ENCODE data around the gene PXDC1.
"Not testable (repeated sequence)": the region's sequence is repeated elsewhere in the genome, so short reads cannot be mapped to it uniquely, and the experiment has no call there.

The PXDC1 gene

DNA sequence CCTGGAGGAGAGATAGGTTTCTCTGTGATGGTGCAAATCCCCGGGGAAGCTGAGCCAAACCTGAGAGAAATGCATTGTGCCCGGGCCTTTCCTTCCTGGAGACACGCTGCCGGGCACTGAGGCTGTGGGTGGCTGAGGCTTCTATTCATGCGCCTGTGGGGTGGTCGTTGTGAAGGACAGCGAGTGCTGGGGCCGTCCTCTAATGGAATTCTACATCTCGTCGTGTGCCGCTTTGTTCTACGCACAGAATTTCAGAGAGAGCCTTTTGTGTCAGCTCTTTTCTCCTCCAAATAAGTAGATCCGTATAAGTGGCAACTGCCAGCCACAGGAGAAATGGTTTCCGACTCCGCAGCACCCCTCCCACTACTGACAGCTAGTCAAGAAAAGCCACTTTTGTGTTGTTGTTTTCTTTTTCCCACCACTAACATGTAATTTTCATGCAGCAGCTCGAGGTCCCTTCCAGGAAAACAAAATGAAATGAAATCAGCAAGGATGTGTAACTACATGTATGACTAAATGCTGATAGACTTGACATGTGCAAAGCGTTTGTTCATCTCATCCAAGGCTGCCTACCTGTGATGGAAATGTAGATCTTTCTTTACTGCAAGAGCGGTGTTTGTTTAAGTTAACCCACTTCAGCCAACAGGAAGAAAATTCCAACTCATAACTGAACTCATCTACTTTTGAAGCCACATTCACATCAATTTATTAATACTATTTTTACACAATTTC, 26.4 kb upstream of the PXDC1 start:
- H3K4me3 Mint-ChIP-seq = no peak overlapping the region
- ATAC-seq (replicated peaks; ENCODE audit: extremely low read depth, poor library complexity, severe bottlenecking) = no peak

DNA sequence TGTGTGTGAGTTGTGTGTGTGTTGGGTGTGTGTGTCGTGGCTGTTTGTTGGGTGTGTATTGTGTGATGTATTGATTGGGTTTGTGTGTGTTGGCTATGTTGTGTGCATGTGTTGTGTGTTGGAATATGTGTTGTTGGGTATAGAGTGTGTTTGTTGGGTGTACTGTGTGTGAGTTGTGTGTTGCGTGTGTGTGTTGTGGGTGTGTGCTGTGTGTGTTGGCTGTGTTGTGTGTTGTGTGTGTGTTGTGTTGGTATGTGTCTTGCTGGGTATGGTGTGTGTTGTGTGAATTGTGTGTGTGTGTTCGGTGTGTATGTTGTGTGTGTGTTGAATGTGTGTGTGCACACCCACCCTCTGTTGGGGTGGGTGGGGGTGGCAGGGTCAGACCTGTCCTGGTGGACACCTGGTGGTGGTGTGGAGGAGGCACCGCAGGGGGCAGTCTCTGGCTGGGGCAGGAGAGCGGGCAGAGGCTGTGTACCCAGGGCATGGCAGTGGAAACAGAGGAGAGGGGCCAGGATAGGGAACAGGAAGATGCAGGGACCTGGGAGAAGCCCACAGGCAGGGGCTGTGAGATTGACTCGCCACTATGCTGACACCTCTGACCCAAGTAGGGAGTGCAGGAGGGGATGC, 25.5 kb upstream of the PXDC1 start:
- DNase-seq (ENCODE audit: low spot score in 2 of 2) = no peak
- H3K27me3 Mint-ChIP-seq = peaks cover 24% of the 10 kb centered on the region
- H3K4me3 Mint-ChIP-seq = no peak overlapping the region
- no peak for ATAC-seq (replicated peaks; ENCODE audit: extremely low read depth, poor library complexity, severe bottlenecking)
- H3K27ac Mint-ChIP-seq (ENCODE audit: low read depth) = no peak overlapping the region
- H3K4me1 Mint-ChIP-seq = no peaks in the 10 kb centered on the region
- no peaks in the 10 kb centered on the region for H3K9me3 Mint-ChIP-seq
- no peaks in the 10 kb centered on the region for H3K36me3 Mint-ChIP-seq (ENCODE audit: insufficient read depth)

More for the DNA sequence above, 26.4 kb upstream of the PXDC1 start:
- H3K9me3 Mint-ChIP-seq = no peaks in the 10 kb centered on the region
- peaks cover 24% of the 10 kb centered on the region for H3K27me3 Mint-ChIP-seq
- H3K4me1 Mint-ChIP-seq = no peaks in the 10 kb centered on the region
- no peaks in the 10 kb centered on the region for H3K36me3 Mint-ChIP-seq (ENCODE audit: insufficient read depth)
- H3K27ac Mint-ChIP-seq (ENCODE audit: low read depth) = no peak overlapping the region
- DNase-seq (ENCODE audit: low spot score in 2 of 2) = no peak

GRCh38 chr6:3775847-3776246, 24.3 kb upstream of the PXDC1 start:
- Mint-ChIP-seq H3K9me3 (no peaks in the 10 kb centered on the region), H3K4me1 (no peaks in the 10 kb centered on the region), H3K36me3 (ENCODE audit: insufficient read depth) (no peaks in the 10 kb centered on the region), H3K27me3 (peaks cover 26% of the 10 kb centered on the region), H3K4me3 (no peak overlapping the region), H3K27ac (ENCODE audit: low read depth) (no peak overlapping the region)
- no peak for ATAC-seq (replicated peaks; ENCODE audit: extremely low read depth, poor library complexity, severe bottlenecking)
- no peak for DNase-seq (ENCODE audit: low spot score in 2 of 2)

DNA sequence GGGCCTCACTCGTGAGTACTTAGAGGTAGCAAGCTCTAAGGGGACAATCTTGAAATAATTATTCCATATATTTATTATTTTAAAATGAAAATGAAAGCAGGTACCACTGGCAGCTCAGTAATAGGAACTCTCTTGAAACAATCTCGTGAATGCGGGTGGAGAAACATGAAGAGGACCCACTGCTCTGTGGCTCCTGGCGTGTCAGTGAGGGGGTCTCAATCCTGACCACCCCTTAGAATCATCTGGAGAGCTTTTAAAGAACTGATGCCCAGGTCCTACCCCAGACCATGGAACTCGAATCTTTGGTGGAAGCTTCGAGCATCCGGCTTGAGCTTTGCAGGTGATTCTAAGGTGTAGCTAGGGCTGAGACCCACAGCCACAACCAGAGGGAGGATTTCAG, 23.9 kb upstream of the PXDC1 start:
- no peak for ATAC-seq (replicated peaks; ENCODE audit: extremely low read depth, poor library complexity, severe bottlenecking)
- Mint-ChIP-seq H3K36me3 (ENCODE audit: insufficient read depth) (no peaks in the 10 kb centered on the region), H3K27me3 (peaks cover 29% of the 10 kb centered on the region), H3K27ac (ENCODE audit: low read depth) (no peak overlapping the region), H3K4me1 (no peaks in the 10 kb centered on the region), H3K4me3 (no peak overlapping the region), H3K9me3 (no peaks in the 10 kb centered on the region)
- no peak for DNase-seq (ENCODE audit: low spot score in 2 of 2)

GRCh38 chr6:3773678-3774298, 22.3 kb upstream of the PXDC1 start:
- no peak for ATAC-seq (replicated peaks; ENCODE audit: extremely low read depth, poor library complexity, severe bottlenecking)
- no peak overlapping the region for H3K27ac Mint-ChIP-seq (ENCODE audit: low read depth)
- no peak overlapping the region for H3K4me3 Mint-ChIP-seq
- H3K36me3 Mint-ChIP-seq (ENCODE audit: insufficient read depth) = no peaks in the 10 kb centered on the region
- H3K4me1 Mint-ChIP-seq = no peaks in the 10 kb centered on the region
- peaks cover 36% of the 10 kb centered on the region for H3K27me3 Mint-ChIP-seq
- no peak for DNase-seq (ENCODE audit: low spot score in 2 of 2)
- H3K9me3 Mint-ChIP-seq = no peaks in the 10 kb centered on the region

DNA sequence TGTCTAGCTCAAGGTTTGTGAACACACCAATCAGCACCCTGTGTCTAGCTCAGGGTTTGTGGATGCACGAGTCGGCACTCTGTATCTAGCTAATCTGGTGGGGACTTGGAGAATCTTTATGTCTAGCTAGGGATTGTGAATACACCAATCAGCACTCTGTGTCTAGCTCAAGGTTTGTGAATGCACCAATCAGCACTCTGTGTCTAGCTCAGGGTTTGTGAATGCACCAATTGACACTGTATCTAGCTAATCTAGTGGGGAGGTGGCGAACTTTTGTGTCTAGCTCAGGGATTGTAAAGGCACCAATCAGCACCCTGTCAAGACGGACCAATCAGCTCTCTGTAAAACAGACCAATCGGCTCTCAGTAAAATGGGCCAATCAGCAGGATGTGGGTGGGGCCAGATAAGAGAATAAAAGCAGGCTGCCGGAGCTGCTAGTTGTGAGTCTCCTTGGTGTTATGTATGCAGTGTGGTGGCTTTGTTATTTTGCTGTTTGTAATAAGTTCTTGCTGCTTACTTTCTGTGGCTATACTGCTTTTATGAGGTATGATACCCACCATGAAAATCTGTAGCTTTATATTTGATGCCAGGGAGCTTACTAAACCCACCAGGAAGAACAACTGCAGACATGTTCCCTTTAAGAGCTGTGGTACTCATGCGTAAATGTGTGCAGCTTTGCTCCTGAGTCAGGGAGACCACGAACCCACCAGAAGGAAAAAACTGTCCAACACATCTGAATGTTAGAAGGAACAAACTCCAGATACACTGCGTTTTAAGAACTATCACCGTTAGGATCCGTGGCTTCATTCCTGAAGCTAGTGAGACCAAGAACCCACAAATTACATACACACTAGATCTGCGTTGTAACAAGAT, 20.9 kb upstream of the PXDC1 start:
- H3K4me3 Mint-ChIP-seq; DNase-seq (ENCODE audit: low spot score in 2 of 2); H3K9me3 Mint-ChIP-seq; H3K36me3 Mint-ChIP-seq (ENCODE audit: insufficient read depth); H3K4me1 Mint-ChIP-seq; ATAC-seq (replicated peaks; ENCODE audit: extremely low read depth, poor library complexity, severe bottlenecking); H3K27ac Mint-ChIP-seq (ENCODE audit: low read depth): not testable (repeated sequence)
- H3K27me3 Mint-ChIP-seq = peaks cover 46% of the 10 kb centered on the region

DNA sequence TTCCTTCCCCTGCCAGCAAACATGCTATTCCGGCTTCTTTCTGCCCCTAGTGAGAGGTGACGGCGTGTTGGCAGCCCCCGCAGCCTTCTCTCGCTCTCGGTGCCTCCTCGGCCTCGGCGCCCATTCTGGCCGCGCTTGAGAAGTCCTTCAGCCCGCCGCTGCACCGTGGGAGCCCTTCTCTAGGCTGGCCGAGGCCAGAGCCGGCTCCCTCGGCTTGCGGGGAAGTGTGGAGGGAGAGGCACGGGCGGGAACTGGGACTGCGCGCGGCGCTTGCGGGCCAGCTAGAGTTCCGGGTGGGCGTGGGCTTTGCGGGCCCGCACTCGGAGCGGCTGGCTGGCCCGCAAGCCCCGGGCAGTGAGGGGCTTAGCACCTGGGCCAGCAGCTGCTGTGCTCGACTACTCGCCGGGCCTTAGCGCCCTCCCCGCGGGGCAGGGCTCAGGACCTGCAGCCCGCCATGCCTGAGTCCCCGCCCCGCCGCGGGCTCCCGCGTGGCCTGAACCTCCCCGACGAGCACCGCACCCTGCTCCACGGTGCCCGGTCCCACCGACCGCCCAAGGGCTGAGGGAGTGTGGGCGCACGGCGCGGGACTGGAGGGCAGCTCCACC, 20.0 kb upstream of the PXDC1 start:
- DNase-seq (ENCODE audit: low spot score in 2 of 2) (no peak), ATAC-seq (replicated peaks; ENCODE audit: extremely low read depth, poor library complexity, severe bottlenecking) (no peak)
- peaks cover 46% of the 10 kb centered on the region for H3K27me3 Mint-ChIP-seq
- no peak overlapping the region for H3K27ac Mint-ChIP-seq (ENCODE audit: low read depth)
- H3K4me3 Mint-ChIP-seq = no peak overlapping the region
- no peaks in the 10 kb centered on the region for H3K4me1 Mint-ChIP-seq
- no peaks in the 10 kb centered on the region for H3K9me3 Mint-ChIP-seq
- no peaks in the 10 kb centered on the region for H3K36me3 Mint-ChIP-seq (ENCODE audit: insufficient read depth)

DNA sequence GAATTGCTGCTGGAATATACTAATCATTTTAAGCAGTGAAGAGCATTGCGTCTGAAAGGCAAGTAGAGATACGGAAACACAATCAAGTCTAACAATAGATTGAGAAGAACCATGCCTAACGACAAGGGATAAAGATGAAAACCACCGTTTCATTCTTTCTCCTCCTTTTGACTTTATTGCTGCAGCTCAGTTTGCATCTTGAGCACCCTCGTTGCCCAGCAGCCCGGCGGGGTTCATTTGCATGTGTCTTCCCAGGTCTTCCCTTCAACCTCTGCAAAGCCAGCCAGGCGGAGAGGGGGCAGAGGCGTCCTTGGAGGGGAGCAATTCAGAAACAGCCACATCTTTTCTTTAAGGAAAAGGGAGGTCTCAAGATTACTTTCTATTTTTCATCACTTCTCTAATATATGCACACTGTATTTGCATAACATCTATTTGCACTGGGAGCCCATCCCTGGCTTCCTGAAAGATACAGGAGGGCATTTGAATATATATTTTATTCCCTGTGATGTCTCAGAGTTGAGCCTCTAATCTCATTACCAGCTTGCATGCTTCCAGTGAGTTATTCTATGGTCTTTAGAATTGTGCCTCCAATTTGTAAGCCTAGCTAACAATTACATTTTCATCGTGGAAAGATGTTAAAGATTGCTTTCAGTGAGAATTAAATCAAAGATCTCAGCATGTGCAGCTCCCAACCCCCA, 18.7 kb upstream of the PXDC1 start:
- Mint-ChIP-seq H3K36me3 (ENCODE audit: insufficient read depth) (no peaks in the 10 kb centered on the region), H3K27ac (ENCODE audit: low read depth) (no peak overlapping the region), H3K4me1 (no peaks in the 10 kb centered on the region), H3K27me3 (peaks cover 56% of the 10 kb centered on the region), H3K9me3 (no peaks in the 10 kb centered on the region), H3K4me3 (no peak overlapping the region)
- DNase-seq (ENCODE audit: low spot score in 2 of 2) (no peak), ATAC-seq (replicated peaks; ENCODE audit: extremely low read depth, poor library complexity, severe bottlenecking) (no peak)

DNA sequence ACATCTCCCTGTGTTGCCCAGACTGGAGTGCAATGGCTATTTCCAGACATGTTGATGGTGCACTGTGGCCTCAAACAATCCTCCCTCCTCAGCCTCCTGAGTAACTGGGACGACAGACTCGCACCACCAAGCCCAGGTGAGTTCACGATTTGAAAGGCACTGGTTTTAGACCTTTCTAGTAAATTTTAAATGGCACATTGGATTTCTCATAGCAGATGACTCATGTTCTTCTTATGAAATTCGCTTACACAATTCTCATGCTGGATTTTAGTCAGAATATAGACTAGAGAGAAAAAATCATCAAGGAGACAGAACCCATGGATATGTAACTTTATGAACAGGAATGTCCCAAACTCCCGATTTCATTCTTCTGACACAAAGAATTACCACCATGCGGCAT, 18.1 kb upstream of the PXDC1 start:
- no peak for DNase-seq (ENCODE audit: low spot score in 2 of 2)
- ATAC-seq (replicated peaks; ENCODE audit: extremely low read depth, poor library complexity, severe bottlenecking) = no peak
- Mint-ChIP-seq H3K27me3 (peaks cover 61% of the 10 kb centered on the region), H3K4me1 (no peaks in the 10 kb centered on the region), H3K27ac (ENCODE audit: low read depth) (no peak overlapping the region), H3K9me3 (no peaks in the 10 kb centered on the region), H3K4me3 (no peak overlapping the region), H3K36me3 (ENCODE audit: insufficient read depth) (no peaks in the 10 kb centered on the region)

GRCh38 chr6:3768502-3768901, 17.0 kb upstream of the PXDC1 start:
- Mint-ChIP-seq H3K27ac (ENCODE audit: low read depth) (no peak overlapping the region), H3K36me3 (ENCODE audit: insufficient read depth) (no peaks in the 10 kb centered on the region), H3K4me3 (no peak overlapping the region), H3K4me1 (no peaks in the 10 kb centered on the region), H3K27me3 (peaks cover 61% of the 10 kb centered on the region), H3K9me3 (no peaks in the 10 kb centered on the region)
- no peak for ATAC-seq (replicated peaks; ENCODE audit: extremely low read depth, poor library complexity, severe bottlenecking)
- no peak for DNase-seq (ENCODE audit: low spot score in 2 of 2)

DNA sequence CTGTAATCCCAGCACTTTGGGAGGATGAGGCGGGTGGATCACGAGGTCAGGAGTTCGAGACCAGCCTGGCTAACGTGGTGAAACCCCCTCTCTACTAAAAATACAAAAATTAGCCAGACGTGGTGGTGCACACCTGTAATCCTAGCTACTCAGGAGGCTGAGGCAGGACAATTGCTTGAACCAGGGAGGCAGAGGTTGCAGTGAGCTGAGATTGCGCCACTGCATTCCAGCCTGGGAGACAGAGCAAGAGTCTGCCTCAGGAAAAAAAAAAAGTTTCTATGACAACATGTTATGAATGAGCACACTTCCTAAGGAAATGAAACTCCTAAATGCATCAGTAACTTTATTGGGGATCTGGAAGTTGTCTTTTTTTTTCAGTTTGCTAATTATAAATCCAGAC, 16.0 kb upstream of the PXDC1 start:
- peaks cover 61% of the 10 kb centered on the region for H3K27me3 Mint-ChIP-seq
- H3K36me3 Mint-ChIP-seq (ENCODE audit: insufficient read depth); H3K27ac Mint-ChIP-seq (ENCODE audit: low read depth); H3K4me3 Mint-ChIP-seq; ATAC-seq (replicated peaks; ENCODE audit: extremely low read depth, poor library complexity, severe bottlenecking); H3K4me1 Mint-ChIP-seq; DNase-seq (ENCODE audit: low spot score in 2 of 2); H3K9me3 Mint-ChIP-seq: not testable (repeated sequence)

GRCh38 chr6:3766214-3766613, 14.7 kb upstream of the PXDC1 start:
- DNase-seq (ENCODE audit: low spot score in 2 of 2) (no peak), ATAC-seq (replicated peaks; ENCODE audit: extremely low read depth, poor library complexity, severe bottlenecking) (no peak)
- H3K36me3 Mint-ChIP-seq (ENCODE audit: insufficient read depth) = no peaks in the 10 kb centered on the region
- no peaks in the 10 kb centered on the region for H3K9me3 Mint-ChIP-seq
- no peaks in the 10 kb centered on the region for H3K4me1 Mint-ChIP-seq
- H3K27ac Mint-ChIP-seq (ENCODE audit: low read depth) = no peak overlapping the region
- peaks cover 61% of the 10 kb centered on the region for H3K27me3 Mint-ChIP-seq
- no peak overlapping the region for H3K4me3 Mint-ChIP-seq

All from central memory CD8-positive, alpha-beta T cell (primary cell).